Stomach smooth muscle (tissue), 2 donors: ENCODE data around the gene DYRK3.
A peak's percentile ranks its signal among the peaks of the same experiment; 100 is the strongest.

Source experiments
- H3K27ac ChIP-seq: one replicate; pipeline ENCODE4 v1.7.0; 2013; ENCODE audit warnings: mild to moderate bottlenecking, low read length, inconsistent platforms
- H3K27me3 ChIP-seq, 2 donors: one replicate each; pipeline ENCODE4 v1.7.0; 2013; ENCODE audit warnings: low read length in 2 of 2; ENCODE audit not compliant: insufficient read depth in 2 of 2, control insufficient read depth in 1 of 2
- H3K36me3 ChIP-seq, 2 donors: one replicate each; pipeline ENCODE4 v1.7.0; 2013; ENCODE audit warnings: low read length in 2 of 2; ENCODE audit not compliant: control insufficient read depth in 2 of 2, insufficient read depth in 2 of 2
- H3K4me1 ChIP-seq: one replicate; pipeline ENCODE4 v1.7.0; 2013; ENCODE audit warnings: low read length; ENCODE audit not compliant: control insufficient read depth, insufficient read depth
- H3K4me3 ChIP-seq, 2 donors: one replicate each; pipeline ENCODE4 v1.7.0; 2013; ENCODE audit warnings: low read length in 2 of 2
- H3K9ac ChIP-seq, 2 donors: one replicate each; pipeline ENCODE4 v1.7.0; 2013; ENCODE audit warnings: low read length in 2 of 2, mild to moderate bottlenecking in 1 of 2
- H3K9me3 ChIP-seq, 2 donors: one replicate each; pipeline ENCODE4 v1.7.0; 2013; ENCODE audit warnings: low read length in 2 of 2; ENCODE audit not compliant: control insufficient read depth in 2 of 2
- donor health status: healthy.
- donor health status: Pancreatic carcinoma.

The DYRK3 gene

DNA sequence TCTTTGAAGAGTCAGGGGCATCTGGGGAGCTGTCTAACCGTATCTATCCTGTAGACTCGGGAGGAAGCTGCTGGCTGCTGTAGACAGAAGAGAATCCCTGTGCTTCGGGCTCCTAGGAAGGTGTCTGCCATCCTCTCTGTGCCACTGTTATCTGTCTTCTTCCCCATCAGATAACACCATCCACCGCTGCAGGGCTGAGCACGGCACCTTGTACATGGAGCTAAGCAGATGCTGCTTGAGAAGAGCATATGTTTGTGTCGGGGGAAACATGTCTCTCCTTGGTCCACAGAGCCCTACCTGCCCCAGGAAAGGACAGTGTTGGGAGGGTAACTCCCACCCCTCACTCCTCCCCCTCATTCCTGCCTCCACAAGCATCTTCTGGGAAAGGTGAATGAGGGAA is 48.0 kb downstream of the DYRK3 start:
- Histone ChIP-seq H3K9ac (no peak overlapping the region), H3K27ac (no peak overlapping the region), H3K4me3 (no peak overlapping the region), H3K36me3 (no peaks in the 10 kb centered on the region), H3K4me1 (peaks cover 23% of the 10 kb centered on the region), H3K27me3 (no peaks in the 10 kb centered on the region), H3K9me3 (no peaks in the 10 kb centered on the region)

DNA sequence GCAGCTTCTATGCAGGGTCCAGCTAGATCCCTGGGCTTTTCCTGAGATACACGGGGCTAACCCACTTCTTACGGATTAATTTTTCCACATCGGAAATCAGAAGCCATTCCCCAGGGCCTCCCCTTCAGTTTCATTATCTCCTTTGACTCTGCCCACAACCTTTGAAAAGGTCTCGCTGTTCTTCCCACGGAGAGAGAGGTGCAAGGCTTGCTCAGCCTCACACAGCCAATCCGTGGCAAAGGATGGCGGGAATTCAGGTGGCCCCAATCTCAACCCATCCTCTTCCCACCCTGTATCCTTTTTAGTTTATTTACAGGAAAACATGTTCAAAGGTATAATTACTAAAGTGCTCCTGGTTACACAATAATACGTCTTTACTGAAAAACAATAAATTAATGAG is 48.7 kb downstream of the DYRK3 start:
- Histone ChIP-seq H3K4me1 (peaks cover 30% of the 10 kb centered on the region), H3K27ac (no peak overlapping the region), H3K9me3 (no peaks in the 10 kb centered on the region), H3K9ac (no peak overlapping the region), H3K36me3 (no peaks in the 10 kb centered on the region), H3K27me3 (no peaks in the 10 kb centered on the region), H3K4me3 (peak overlapping the region; percentile 61 to 73)

DNA sequence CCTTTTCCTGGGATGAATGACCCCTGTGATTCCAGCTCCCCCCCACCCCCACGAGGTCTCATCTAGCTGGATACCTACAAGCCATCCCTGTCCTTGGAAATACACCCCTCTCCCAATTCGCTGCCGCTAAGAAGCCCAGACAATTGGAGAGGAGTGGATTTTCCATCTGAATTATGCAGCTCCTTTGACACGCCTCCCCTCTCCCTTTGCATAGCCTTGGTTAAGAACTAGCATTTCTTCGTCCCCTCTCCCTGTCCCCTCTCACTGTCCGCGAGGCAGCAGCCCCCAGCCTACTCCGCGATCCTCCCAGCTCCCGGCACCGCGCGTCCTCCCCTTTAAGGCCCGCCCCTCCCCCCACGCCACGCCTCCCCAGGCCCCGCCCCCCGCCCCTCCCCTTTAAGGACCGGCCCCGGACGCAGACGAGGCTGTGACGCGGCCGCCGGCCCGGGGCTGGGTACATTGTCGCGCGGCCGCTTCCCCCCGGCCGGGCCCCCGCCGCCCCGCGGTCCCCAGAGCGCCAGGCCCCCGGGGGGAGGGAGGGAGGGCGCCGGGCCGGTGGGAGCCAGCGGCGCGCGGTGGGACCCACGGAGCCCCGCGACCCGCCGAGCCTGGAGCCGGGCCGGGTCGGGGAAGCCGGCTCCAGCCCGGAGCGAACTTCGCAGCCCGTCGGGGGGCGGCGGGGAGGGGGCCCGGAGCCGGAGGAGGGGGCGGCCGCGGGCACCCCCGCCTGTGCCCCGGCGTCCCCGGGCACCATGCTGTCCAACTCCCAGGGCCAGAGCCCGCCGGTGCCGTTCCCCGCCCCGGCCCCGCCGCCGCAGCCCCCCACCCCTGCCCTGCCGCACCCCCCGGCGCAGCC is 49.4 kb downstream of the DYRK3 start, which contains the start of gene MAPKAPK2:
Gene MAPKAPK2 (plus strand): TSS at position 428 of the 856 bp plus-strand sequence. CDS start 325 bp downstream, at position 753.
- H3K27me3 ChIP-seq, result no peaks in the 10 kb centered on the region
- peak within 1 kb of the TSS; percentile 92 to 97 for H3K9ac ChIP-seq
- no peaks in the 10 kb centered on the region for H3K36me3 ChIP-seq
- H3K4me3 ChIP-seq, result peak within 1 kb of the TSS; percentile 86 to 92
- peaks cover 37% of the 10 kb centered on the region for H3K4me1 ChIP-seq
- no peaks in the 10 kb centered on the region for H3K9me3 ChIP-seq
- H3K27ac ChIP-seq, result peak within 1 kb of the TSS; percentile 96

DNA sequence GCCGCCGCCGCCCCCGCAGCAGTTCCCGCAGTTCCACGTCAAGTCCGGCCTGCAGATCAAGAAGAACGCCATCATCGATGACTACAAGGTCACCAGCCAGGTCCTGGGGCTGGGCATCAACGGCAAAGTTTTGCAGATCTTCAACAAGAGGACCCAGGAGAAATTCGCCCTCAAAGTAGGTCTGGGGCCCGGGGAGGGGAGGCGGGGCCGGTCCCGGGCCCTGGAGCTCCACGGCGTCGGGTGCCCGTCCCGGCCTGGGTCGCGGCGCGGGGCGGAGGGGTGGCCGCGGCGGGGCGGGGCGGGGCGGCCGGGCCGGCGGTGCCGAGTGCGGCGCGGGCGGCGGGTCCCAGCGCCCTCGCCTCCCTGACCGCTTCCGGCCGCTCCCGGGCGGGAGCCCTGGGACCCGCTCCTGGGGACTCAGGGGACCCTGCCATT is 50.0 kb downstream of the DYRK3 start:
- H3K27me3 ChIP-seq, result no peaks in the 10 kb centered on the region
- peak overlapping the region; percentile 96 for H3K27ac ChIP-seq
- no peaks in the 10 kb centered on the region for H3K9me3 ChIP-seq
- H3K4me1 ChIP-seq, result peaks cover 43% of the 10 kb centered on the region
- H3K36me3 ChIP-seq, result no peaks in the 10 kb centered on the region
- H3K4me3 ChIP-seq, result peak overlapping the region; percentile 86 to 92
- H3K9ac ChIP-seq, result peak overlapping the region; percentile 92 to 97

DNA sequence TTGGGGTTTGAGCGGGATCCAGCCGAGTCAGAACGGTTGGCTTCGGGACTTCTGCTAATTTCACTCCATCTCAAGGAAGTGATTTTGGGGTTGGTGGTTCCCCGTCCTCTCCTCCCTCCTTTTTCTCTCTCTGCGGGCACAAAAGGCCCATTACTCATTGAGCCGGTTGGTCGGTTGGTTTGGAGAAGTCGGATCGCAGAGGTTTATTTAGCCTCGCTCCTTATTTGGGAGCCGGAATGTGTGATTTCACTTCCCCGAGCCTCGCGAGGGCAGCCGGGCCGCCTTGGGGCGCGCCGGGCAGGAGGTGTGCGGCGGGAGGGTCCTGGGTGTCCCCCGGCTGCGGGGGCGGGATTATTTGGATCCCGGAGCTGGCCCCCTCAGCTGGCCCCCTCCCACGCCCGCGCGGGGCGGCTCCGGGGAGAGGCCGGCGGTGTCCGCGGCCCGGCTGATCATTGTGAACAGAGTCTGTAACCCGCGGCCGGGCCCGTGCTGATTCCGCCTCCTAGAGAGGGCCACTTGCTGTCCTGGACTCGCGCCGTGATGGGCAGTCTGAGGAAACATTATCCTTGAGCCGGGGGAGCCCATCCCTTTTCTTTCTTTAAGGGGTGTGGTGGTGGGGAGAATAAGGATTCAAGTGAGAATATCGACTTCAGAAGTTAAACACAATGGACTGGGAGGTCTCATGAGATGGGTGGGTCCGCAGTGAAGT is 50.6 kb downstream of the DYRK3 start:
- Histone ChIP-seq H3K9me3 (no peaks in the 10 kb centered on the region), H3K4me3 (peak overlapping the region; percentile 86 to 92), H3K9ac (peak overlapping the region; percentile 92 to 97), H3K27ac (peak overlapping the region; percentile 96), H3K27me3 (no peaks in the 10 kb centered on the region), H3K36me3 (no peaks in the 10 kb centered on the region), H3K4me1 (peaks cover 49% of the 10 kb centered on the region)

DNA sequence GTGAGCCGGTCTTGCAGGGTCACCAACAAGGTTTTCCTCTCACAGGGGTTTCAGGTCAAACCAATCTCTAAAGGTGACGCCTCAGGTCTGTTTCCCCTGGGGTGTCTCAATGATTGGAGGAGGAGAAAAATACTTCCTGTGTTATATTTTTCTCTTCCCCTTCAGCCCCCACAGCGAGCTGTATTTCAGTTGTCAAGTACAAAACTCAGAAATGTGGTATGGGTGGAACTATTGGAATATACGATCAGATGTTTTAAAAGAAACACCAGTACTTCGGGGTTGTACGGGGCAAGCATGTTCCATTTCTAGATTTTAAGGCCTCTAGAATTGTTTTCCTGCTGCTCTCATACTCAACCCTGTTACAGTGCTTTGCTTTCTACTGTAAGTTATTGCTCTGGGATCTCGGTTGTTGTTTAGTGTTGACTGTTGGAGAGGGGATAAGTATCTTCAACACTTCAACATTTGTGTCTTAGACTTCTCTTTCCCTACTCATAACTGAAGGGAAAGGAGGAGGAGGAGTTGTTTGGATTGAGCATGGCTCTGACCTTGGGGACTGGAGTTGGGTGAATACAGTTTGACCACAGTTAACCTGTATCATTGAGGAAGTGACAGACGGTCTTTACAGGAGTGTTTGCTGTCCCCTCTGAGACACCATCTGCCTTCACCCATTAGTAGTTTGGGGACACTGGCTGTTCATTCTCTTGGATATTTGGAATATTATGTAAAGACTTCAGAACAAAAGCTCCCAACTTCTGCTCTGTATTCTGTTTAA is 51.3 kb downstream of the DYRK3 start:
- Histone ChIP-seq H3K4me1 (peaks cover 56% of the 10 kb centered on the region), H3K36me3 (no peaks in the 10 kb centered on the region), H3K9ac (peak overlapping the region; percentile 92 to 97), H3K27ac (peak overlapping the region; percentile 96), H3K4me3 (peak overlapping the region; percentile 86 to 92), H3K9me3 (no peaks in the 10 kb centered on the region), H3K27me3 (no peaks in the 10 kb centered on the region)

DNA sequence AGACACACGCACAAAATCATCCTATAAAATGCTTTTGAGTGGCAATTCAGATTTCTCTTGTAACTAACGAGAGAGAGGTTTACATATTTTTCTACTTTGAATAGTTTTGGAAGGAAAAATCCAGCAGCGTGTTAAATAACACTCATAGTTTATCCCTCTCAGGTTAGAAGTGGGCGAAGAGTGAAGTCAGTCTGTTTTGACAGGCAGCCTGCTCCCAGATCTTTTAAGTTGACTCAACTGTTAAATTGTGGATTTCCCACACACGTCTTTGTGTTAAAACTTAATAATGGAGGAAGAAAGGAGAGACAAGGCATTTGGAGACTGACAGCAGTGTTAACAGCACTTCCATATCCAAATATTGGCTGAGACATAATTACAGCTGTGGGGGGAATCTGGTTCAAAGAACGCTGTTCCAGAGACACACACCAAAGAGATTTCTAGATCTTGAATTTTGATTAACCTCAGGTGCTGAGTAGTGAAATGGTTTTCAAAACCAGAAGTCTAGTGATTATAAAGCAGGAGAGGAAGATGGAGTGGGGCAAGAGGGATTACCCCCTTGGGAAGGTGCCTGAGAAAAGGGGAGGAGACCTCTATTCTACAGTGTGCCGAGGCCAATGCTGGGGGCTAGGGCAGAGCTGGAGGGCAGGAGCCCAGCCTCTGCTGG is 52.0 kb downstream of the DYRK3 start:
- Histone ChIP-seq H3K27ac (peak overlapping the region; percentile 96), H3K4me3 (peak overlapping the region; percentile 86 to 92), H3K27me3 (no peaks in the 10 kb centered on the region), H3K9ac (peak overlapping the region; percentile 47 to 92), H3K36me3 (no peaks in the 10 kb centered on the region), H3K4me1 (peaks cover 63% of the 10 kb centered on the region), H3K9me3 (no peaks in the 10 kb centered on the region)

DNA sequence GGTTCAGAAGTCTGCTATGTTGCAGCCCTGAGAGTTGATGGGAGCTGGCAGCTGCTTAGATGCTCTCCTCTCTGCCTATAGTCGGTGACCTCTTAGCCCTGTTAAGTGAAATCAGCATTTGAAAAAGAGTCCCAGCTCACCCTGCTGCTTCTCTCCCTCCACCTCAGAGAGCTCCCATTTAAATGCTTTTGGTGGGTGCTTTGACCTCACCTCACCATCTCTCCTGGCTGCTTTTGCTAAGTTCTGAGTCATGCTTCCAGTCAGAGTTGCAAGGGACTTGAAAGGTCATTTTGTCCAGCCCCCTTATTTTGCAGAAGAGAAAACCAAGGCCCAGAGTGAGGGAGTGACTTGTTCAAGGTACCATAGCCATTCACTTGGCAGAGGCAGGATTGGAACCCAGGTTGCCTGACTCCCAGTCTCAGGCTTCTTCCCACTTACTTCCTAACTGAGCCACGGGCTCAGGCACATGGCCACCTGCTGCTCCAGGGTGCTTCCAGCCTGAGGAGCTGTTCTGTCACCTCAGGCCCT is 52.6 kb downstream of the DYRK3 start:
- Histone ChIP-seq H3K36me3 (no peaks in the 10 kb centered on the region), H3K9ac (peak overlapping the region; percentile 47 to 92), H3K27me3 (no peaks in the 10 kb centered on the region), H3K27ac (peak overlapping the region; percentile 96), H3K9me3 (no peaks in the 10 kb centered on the region), H3K4me1 (peaks cover 69% of the 10 kb centered on the region), H3K4me3 (peak overlapping the region; percentile 40 to 86)

DNA sequence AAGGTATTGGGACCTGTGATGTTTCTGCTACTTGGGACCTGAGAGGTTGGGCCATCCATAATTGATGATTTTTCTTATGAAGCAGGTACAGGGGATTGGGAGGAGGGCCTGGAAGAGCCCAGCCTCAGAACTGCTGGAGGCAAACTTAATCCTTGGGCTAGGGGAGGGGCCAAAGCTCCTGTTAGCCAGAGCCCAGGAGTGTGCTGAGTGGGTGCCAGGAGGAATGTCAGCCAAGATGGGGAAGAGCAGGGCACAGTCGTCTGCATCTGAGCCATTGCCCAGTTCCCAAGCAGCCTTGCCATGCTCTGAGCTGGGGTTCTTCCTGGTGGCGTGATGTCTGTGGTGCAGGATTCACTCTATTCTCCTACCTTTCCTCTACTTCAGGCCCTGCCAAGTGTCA is 55.2 kb downstream of the DYRK3 start:
- Histone ChIP-seq H3K36me3 (no peaks in the 10 kb centered on the region), H3K27me3 (no peaks in the 10 kb centered on the region), H3K4me1 (peaks cover 88% of the 10 kb centered on the region), H3K9ac (no peak overlapping the region), H3K27ac (peak overlapping the region; percentile 24), H3K9me3 (no peaks in the 10 kb centered on the region), H3K4me3 (peak overlapping the region in 1 of 2 donors; percentile 40)

DNA sequence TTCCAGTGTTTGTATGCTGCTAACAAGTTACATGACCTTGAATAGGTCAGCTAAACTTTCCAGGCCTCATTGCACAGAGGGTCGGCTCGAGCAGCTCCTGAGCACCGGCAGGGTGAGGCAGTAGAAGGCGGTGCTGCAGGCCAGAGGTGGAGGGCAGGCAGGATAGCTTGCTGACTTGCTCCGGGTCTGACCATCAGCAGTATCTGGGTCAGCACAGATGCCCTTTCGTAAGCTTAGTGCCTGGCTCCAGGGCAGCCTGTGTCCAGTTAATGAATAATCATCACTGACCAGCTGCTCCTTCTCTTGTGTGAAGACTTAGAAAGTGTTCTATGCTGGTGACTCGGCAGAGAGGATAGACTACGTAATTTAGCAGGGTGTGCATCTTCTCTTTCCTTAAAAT is 56.3 kb downstream of the DYRK3 start:
- peak overlapping the region; percentile 85 for H3K27ac ChIP-seq
- H3K4me3 ChIP-seq, result peak overlapping the region; percentile 5 to 69
- H3K4me1 ChIP-seq, result peaks cover 94% of the 10 kb centered on the region
- peak overlapping the region in 1 of 2 donors; percentile 42 for H3K9ac ChIP-seq
- peaks cover 0 to 2% of the 10 kb centered on the region in 2 donors for H3K36me3 ChIP-seq
- no peaks in the 10 kb centered on the region for H3K9me3 ChIP-seq
- no peaks in the 10 kb centered on the region for H3K27me3 ChIP-seq
